Measurements from ENCODE around the gene POTEC.
"Not testable (repeated sequence)": the region's sequence is repeated elsewhere in the genome, so short reads cannot be mapped to it uniquely, and the experiment has no call there.

POTEC gene

GRCh38 chr18:14543446-14543964 lies at the start of gene POTEC:
POTEC (minus strand) TSS chr18:14543600; CDS start chr18:14543146, 454 bp downstream.
- DNase-seq = not testable (repeated sequence)

- DNase-seq = no peak
These were observed 34.6 kb upstream of the POTEC start for GRCh38 chr18:14577971-14578370.

- DNase-seq = not testable (repeated sequence)
These were observed 16.1 kb upstream of the POTEC start for GRCh38 chr18:14559502-14559901.

- DNase-seq = not testable (repeated sequence)
These were observed 11.7 kb downstream of the POTEC start for GRCh38 chr18:14531659-14532058.

GRCh38 chr18:14510707-14511106 lies 32.7 kb downstream of the POTEC start:
- DNase-seq = not testable (repeated sequence)

GRCh38 chr18:14503691-14504090 lies 39.7 kb downstream of the POTEC start:
- not testable (repeated sequence) for DNase-seq

GRCh38 chr18:14501894-14502293 lies 41.5 kb downstream of the POTEC start:
- peak; percentile 7 for DNase-seq

GRCh38 chr18:14489256-14490014 lies 54.0 kb downstream of the POTEC start:
- not testable (repeated sequence) for DNase-seq

- not testable (repeated sequence) for DNase-seq
These were observed 54.6 kb downstream of the POTEC start for GRCh38 chr18:14488789-14489188.

GRCh38 chr18:14486926-14487580 lies 56.3 kb downstream of the POTEC start:
- DNase-seq = not testable (repeated sequence)

- DNase-seq = not testable (repeated sequence)
These were observed 64.3 kb downstream of the POTEC start for GRCh38 chr18:14479076-14479475.

GRCh38 chr18:14475520-14475919 lies 67.9 kb downstream of the POTEC start:
- DNase-seq = not testable (repeated sequence)

- DNase-seq = not testable (repeated sequence)
These were observed 68.6 kb downstream of the POTEC start for GRCh38 chr18:14474752-14475151.

- not testable (repeated sequence) for DNase-seq
These were observed 69.2 kb downstream of the POTEC start for GRCh38 chr18:14474007-14474720.

- not testable (repeated sequence) for DNase-seq
These were observed 70.0 kb downstream of the POTEC start for GRCh38 chr18:14473250-14474006.

- DNase-seq = not testable (repeated sequence)
These were observed 72.1 kb downstream of the POTEC start for GRCh38 chr18:14471286-14471685.

- not testable (repeated sequence) for DNase-seq
These were observed 73.0 kb downstream of the POTEC start for GRCh38 chr18:14470446-14470845.

GRCh38 chr18:14470046-14470445 lies 73.4 kb downstream of the POTEC start:
- not testable (repeated sequence) for DNase-seq

- DNase-seq = not testable (repeated sequence)
These were observed 77.4 kb downstream of the POTEC start for GRCh38 chr18:14465989-14466388.
